ENCODE data around the gene SFXN4. TPM values are rescaled to one million over a fixed set of nuclear protein-coding genes. Genes with fewer than 3 reads are reported as not detected.
"Not testable (repeated sequence)": the region's sequence is repeated elsewhere in the genome, so short reads cannot be mapped to it uniquely, and the experiment has no call there.

Gene SFXN4
- polyA plus RNA-seq, 3 donors, result 32.5 to 48.8 (median 36.7) TPM

DNA sequence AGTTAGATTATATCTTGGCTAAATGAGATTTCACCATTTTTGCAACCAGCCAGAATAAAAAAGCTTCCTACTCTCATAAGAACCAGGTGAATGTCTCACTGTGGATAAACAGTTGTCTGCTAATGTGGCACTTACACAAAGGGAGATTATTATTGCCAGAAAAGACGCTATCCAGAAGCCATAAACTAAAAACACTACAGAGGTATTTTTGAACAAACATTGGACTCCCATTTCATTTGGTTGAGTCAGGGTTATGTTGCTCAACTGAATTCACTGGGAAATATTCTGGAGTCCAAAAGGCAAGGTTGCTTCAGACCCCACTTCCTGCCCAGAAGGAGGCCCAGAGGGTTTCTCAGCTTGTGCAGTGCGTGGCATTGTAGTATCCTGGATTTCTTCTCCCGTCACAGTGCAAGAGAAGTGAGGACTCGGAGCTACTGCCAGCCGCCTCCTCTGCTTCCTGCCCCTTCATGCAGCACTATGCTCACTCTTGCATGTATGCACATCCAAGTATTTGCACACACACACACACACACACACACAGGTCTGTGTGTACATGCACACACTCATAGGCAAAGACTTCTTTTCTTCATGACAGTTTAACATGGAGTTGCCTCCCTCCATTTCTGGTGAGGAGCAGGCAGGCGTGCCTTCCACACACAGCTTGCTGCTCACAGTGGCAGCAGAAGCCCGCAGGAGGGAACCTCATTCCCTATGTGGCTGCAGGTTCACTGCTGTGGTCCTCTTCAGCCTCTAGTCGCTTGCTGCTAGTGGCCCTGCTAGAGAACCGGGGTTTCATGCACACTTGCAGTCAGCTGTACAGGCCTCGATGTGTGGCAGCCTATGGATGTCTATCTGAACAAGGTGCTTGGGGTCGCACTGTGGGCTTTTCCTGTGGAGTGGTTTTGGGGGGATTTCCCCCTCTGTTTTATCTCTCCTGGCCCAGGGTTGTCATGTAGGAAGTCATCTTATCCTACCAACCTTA is 51.5 kb downstream of the SFXN4 start:
- no peak for DNase-seq

DNA sequence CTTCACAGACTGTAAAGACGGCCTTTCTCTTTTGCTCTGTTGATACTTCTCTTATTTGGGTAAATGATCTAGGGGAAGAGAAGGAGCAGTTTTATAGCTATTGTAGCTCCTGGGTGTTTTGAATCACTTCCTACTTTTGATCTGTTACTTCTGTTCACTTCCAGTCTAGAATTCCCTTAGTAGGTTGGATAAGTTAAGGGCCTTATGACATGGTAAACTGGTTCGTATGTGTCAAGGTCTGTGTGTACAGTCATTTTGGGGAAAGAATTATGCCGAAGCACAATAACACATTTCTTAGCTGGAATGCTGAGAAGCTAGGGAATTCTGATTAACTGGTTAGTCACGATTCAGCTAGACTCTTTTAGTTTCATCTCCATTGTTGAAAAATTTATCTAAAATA is 53.5 kb downstream of the SFXN4 start:
- DNase-seq, result no peak

- DNase-seq, result not testable (repeated sequence)
These were observed 57.7 kb downstream of the SFXN4 start for GRCh38 chr10:119107771-119108170.

- not testable (repeated sequence) for DNase-seq
These were observed 58.4 kb downstream of the SFXN4 start for GRCh38 chr10:119107106-119107505.

DNA sequence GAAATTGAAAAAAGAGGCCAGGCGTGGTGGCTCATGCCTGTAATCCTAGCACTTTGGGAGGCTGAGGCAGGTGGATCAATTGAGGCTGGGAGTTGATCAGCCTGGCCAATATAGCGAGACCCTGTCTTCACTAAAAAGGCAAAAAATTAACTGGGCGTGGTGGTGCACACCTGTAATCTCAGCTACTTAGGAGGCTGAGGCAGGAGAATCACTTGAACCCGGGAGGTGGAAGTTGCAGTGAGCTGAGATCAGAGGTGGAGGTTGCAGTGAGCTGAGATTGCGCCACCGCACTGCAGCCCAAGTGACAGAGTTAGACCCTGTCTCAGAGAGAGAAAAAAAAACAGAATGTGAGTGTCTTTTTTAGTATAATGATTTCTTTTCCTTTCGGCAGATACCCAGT is 59.6 kb downstream of the SFXN4 start:
- not testable (repeated sequence) for DNase-seq

- DNase-seq, result no peak
These were observed 60.4 kb downstream of the SFXN4 start for GRCh38 chr10:119105155-119105554.

DNA sequence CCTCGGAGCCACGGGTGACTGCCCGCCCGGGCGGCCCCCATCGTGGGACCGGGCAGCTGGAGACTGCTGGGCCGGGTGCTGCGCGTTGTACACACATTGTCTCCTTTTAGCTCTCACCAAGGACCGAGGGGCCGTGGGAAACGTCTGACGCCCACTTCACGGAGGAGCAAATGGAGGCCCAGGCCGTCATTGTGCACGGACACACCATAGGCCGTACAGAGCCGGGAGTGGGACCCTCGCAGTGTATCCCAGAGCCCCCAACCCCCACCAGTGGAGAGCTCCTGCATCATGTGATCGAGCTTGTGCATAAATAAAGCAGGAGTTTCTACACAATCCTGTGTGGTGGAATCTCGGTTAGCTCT is 60.9 kb downstream of the SFXN4 start:
- DNase-seq, result peak; percentile 33

DNA sequence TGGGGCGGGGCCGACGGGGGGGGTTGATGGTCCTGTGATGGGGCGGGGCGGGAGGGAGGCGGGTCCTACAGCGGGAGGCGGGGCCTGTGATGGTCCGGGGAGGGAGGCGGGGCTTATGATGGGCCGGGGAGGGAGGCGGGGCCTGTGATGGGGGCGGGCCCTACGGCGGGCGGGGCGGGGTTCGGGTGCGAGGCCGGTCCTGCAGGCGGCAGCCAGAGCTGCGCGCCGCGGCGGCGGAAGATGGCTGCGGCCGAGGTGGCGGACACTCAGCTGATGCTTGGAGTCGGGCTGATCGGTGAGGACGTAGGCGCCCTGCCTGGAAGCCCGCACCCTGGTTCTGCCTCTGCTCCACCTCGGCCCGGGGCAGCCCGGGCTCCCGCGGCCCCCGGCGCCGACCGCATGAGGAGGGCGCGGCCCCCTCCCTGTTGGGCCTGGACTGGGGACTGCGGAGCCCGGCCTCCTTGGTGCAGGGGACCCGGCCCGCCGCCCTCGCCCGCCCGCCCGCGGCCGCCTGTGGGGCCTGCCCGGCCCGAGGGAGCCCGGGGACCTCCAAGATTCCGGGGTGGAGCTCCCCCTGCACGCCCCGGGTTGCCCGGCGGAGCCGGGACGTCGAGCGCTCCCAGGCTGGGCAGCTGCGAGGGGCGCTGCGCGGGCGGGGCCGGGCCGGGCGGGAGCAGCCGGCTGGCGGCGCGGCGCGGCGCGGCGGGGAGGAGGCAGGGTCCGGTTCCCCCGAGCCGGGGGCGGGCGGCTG is 61.4 kb downstream of the SFXN4 start, which contains the start of gene DENND10:
Gene DENND10, plus strand, starts transcription at position 211 of the 751 bp plus-strand sequence. Its CDS starts 30 bp downstream, at position 241.
- peak; percentile 79 for DNase-seq

DNA sequence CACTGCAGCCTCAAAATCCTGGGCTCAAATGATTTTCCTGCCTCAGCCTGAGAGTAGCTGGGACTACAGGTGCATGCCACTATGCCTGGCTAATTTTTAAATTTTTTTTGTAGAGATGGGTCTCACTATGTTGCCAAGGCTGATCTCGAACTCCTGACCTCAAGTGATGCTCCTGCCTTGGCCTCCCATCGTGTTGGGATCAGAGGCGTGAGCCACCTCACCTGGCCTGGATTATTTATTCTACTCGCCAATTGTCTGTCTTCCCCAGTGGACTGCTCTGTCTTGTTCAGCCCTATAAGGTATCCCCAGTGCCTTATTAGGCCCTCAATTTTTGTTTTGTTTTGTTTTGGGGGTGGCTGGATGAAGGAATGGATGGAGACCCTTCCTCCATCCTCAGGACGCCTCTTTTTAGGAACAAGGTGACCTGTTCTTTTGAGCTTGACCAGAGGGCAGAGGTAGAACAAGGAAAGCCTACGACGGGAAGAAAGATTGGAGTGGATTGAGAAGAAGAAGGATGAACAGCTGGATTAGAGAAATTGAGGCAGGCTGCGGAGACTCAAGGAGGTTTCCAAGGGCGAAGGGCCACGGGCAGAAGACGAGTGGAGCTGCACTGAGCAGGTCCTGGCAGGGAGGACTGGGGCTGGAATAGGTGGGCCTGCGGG is 62.1 kb downstream of the SFXN4 start:
- DNase-seq, result no peak

GRCh38 chr10:119101366-119102098 is 64.0 kb downstream of the SFXN4 start:
- DNase-seq, result no peak

DNA sequence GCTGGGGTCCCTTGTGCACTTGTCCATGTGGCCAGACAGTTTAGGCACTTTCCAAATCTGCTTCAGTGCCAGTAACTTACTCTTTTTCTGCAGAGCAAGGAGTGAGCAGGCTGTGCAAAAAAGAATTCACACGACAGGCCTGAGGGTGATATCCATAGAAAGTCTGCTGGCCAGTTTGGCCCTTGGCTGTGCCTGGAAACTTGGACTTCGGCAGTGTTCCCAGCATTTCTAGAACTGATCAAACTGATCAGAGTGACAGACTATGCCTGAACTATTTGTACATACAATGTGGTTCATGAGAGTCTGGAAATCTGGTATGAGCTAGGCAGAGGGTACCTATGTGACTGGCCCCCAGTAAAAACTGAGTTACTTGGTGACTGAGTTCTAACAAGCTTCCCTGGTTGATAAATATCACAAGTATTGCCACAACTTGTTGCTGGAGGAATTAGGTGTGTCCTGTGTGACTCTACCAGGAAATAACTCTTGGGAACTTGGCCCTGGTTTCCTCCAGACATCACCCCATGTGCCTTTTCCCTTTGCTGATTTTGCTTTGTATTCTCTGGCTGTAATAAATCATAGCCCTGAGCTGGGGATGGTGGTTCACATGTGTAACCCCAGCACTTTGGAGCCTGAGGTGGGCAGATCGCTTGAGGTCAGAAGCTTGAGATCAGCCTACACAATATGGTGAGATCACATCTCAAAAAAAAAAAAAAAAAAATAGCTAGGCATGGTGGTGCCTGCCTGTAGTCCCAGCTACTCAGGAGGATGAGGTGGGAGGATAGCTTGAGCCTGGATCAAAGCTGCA is 64.9 kb downstream of the SFXN4 start:
- DNase-seq, result no peak

GRCh38 chr10:119098576-119098975 is 66.9 kb downstream of the SFXN4 start:
- no peak for DNase-seq

- not testable (repeated sequence) for DNase-seq
These were observed 68.7 kb downstream of the SFXN4 start for GRCh38 chr10:119096641-119097415.

DNA sequence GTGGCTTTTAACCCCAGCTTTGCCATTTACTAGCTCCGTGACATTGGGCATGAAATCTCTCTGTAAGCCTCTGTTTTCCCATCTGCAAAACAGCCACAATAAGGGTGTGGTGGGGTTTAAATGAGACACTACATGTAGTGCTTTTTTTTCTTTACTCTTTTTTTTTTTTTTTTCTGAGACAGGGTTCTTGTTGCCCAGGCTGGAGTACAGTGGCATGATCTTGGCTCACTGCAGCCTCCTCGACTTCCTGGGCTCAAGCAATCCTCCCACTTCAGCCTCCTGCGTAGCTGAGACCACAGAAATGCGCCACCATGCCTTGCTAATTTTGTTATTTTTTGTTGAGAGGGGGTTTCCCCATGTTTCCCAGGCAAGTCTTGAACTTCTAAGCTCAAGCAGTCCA is 69.9 kb downstream of the SFXN4 start:
- DNase-seq, result no peak

GRCh38 chr10:119090968-119091367 is 74.5 kb downstream of the SFXN4 start:
- no peak for DNase-seq

Data from renal pelvis (tissue), 4 donors.